SU-DHL-6 (cell line): ENCODE measurements around the gene OPRM1.

Source experiments
- CTCF ChIP-seq: fragments of 200-600 bp; sonication (generic); IDR thresholded peaks from one replicate; pipeline ENCODE4 v1.5.1; 2017; ENCODE audit warnings: antibody characterized with exemption, mild to moderate bottlenecking, low read length, moderate library complexity; ENCODE audit not compliant: insufficient read depth, poor library complexity, severe bottlenecking
- EZH2phosphoT487 ChIP-seq: fragments of 200-600 bp; sonication (generic), shearing (Covaris generic); conservative IDR thresholded peaks from 2 replicates; pipeline ENCODE4 v1.6.1; 2018; ENCODE audit warnings: mild to moderate bottlenecking, antibody characterized with exemption, low read length, moderate library complexity, mixed read lengths

GRCh38 chr6:154187714-154188113 lies 148.7 kb downstream of the OPRM1 start:
- TF ChIP-seq CTCF (no peak), EZH2phosphoT487 (no peak)
